ENCODE measurements around the gene CLDN9.

DNA sequence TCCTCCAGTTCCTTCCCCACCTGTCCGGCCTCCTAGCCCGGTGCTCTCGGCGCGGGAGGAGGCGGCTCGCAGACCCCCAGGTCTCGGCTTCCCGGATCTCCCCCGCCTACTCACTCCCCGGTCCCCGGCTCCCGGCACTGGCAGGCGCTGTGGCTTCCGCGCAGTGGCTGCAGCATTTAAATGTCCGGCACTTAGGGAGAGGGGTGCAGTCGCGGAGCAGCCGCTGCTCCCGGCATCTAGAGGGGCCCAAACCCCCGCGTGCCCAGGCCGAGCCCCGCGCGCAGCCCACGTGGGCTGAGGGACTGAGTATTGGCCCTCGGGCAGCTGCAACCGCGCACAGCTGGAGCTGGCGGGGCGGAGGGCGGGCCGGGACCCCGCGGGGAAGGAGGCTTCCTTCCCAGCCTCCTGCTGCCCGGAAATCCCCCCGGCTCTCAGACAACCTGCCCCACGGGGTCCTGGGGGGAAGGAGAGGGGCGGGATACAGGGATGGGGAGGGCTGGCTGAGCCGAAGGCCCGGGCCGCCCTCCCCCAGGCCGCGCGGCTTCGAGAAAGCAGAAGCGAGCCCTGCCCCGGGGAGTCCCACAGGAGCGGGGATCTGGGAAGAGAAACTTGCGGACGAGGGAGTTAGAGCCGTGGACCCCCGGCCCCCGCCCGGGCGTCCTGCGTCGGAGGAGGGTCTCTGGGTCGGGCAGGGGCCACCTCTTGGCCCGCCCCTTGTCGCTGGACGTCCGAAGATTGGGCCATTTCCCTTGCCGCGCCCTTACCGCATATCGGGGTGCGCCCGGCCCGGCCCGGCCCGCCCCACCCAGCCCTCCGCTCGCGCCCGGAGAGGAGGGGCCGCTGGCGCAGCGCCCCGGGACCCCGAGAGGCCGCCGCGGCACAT lies 33.3 kb downstream of the CLDN9 start, which contains the start of gene MMP25:
- TF ChIP-seq YY1 (IDR thresholded peaks at IDR 0.05; ENCODE audit: insufficient read depth, insufficient read length), result no peak
- no peak for TF ChIP-seq ZNF274 (IDR thresholded peaks at IDR 0.05; ENCODE audit: low read depth, low read length)
- no peak for TF ChIP-seq SUZ12 (IDR thresholded peaks at IDR 0.05; ENCODE audit: extremely low read depth, insufficient read depth, insufficient read length)
